GM21447 (cell line): Measurements from ENCODE around the gene C17orf107.

ENCODE experiments used
- ATAC-seq: cut with Tn5 transposase; IDR thresholded peaks from one replicate; pipeline ENCODE4 v1.9.1; 2021; ENCODE audit not compliant: unreplicated experiment

C17orf107 gene

GRCh38 chr17:4948166-4948930 is 49.0 kb downstream of the C17orf107 start, which contains the start of gene PFN1:
PFN1 (minus strand) TSS chr17:4948530; CDS start chr17:4948394, 136 bp downstream.
- ATAC-seq = peak; percentile 9

GRCh38 chr17:4948931-4949320 is 49.6 kb downstream of the C17orf107 start:
- peak; percentile 36 for ATAC-seq

DNA sequence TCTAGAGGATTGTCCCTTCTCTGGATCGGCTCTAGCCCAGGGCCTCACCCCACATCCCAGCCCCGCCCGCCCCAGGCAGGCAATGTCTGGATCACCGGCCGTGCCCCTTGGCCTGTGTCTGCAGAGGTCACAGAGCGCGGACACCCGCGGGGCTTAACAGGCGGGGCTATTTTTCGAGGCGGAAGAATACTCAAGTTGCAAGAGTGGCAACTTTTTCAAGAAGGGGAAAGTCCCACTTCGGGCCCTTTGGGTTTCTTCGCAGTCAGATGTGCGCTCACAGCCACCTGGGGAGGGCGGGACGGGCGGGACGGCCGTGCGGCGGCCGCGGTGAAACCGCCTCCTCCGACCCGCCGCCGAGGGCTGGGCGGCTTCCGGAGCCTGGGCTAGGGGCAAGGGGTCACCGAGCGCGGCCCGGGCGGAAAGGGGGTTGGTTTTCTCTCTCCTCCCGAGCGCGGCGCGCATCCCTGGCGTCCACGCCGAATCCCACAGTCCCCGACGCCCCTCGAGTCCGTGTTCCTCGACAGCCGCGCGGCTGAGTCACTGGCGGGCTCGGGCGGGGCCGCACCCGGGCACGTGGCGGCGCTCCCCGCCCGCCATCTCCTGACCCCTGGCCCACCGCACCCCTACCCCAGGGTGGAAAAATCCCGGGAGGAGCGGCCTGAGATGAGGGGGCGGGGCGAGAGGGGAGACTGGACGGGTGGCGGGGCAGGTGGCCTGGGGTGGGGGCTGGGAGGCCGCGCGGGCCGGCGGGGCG is 50.2 kb downstream of the C17orf107 start:
- ATAC-seq = peak; percentile 28

DNA sequence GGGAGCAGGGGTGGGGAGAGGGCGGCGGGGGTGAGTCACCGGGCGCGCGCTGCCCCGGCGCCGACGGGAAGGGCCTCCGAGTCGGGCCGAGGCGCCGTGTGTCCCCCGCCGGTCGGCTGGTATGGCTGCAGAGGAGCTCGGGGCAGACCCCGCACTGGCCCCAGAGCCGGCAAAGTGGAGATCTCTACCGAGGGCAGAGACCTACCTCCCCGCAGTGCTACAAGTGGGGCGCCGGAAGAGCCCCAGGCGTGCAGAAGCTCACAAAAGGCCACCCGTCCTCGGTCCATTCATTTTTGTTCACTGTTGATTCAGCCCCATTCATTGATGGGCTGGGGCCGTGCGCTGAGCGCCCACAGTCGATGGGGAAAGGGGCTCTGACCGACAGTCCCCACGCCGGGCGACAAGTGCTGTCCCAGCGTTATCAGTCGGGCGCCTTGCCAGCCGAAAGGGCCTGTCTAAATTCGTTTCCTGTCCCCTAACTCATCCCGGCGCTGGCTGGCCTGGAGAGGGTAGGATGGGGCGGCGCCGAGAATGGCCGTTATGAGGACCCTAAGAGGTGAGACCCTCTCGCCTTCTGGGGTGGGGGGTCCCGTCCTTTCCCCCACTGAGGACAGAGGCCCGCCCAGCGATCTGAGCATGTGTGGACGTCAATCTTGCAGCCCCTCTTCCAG is 50.9 kb downstream of the C17orf107 start:
- ATAC-seq = no peak

DNA sequence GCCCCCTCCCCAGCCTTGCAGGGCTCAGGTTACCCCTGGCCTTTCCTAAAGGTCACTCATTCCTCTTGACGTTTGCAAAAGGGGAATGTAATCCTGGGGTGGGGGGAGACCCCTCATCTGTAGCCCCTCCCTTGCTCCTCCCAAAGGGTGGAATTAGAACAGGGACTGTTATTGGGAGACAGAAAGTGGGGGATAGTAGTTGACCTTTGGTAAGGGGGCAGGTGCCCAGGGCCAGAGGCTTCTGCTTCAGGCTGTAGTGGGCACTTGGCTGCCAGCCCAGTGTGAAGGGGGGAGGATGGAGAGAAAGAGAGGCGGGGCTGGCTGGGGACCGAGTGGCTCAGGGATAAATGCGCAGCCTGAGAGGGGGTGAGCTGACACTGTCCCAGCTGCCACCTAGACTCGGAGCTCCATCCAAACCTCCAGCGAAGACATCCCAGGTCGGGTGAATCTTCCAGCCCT is 51.4 kb downstream of the C17orf107 start, which contains the start of gene ENO3:
ENO3 (plus strand) TSS at position 374 of the 459 bp plus-strand sequence. CDS start 711 bp downstream, outside the sequence.
- ATAC-seq = no peak

DNA sequence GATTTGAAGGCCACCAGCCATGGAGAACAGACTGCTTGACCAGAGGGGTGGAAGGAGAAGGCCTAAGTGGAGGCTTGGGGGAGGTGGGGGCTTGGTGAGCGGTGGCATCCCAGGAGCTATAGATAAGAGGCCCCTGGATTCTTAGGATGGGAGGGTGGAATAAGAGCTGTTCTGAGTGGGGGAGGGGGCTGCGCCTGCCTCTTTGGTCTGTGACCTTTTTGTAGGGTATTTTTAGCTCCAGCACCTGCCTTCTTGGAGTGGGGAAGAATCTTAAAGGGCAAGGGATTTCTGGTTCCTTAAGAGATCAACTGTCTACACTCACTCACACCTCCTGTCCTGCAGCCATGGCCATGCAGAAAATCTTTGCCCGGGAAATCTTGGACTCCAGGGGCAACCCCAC is 52.1 kb downstream of the C17orf107 start:
- no peak for ATAC-seq
